ENCODE results near the gene PFKFB4.

- TF ChIP-seq CTCF (IDR thresholded peaks at IDR 0.05; ENCODE audit: insufficient read depth, low read length, poor library complexity, severe bottlenecking) (no peak), EZH2phosphoT487 (conservative IDR thresholded peaks at IDR 0.05; ENCODE audit: low read length) (no peak)
These were observed 9.8 kb upstream of the PFKFB4 start for GRCh38 chr3:48566401-48566760.

Data from SU-DHL-6 (cell line).